GM19452 (cell line): Measurements from ENCODE around the gene HUNK.

Experiments
- ATAC-seq: cut with Tn5 transposase; IDR thresholded peaks from one replicate; pipeline ENCODE4 v1.9.1; 2021; ENCODE audit not compliant: unreplicated experiment

Gene HUNK

GRCh38 chr21:31895077-31895835 is 22.4 kb downstream of the HUNK start:
- ATAC-seq: no peak

- no peak for ATAC-seq
Observed at GRCh38 chr21:31896019-31896418, 23.2 kb downstream of the HUNK start.

- no peak for ATAC-seq
Observed at GRCh38 chr21:31897311-31897710, 24.5 kb downstream of the HUNK start.

GRCh38 chr21:31898933-31899630 is 26.3 kb downstream of the HUNK start:
- no peak for ATAC-seq

- no peak for ATAC-seq
Observed at GRCh38 chr21:31900121-31900895, 27.5 kb downstream of the HUNK start.

GRCh38 chr21:31901315-31901714 is 28.5 kb downstream of the HUNK start:
- no peak for ATAC-seq

- ATAC-seq: no peak
Observed at GRCh38 chr21:31902438-31902837, 29.6 kb downstream of the HUNK start.

GRCh38 chr21:31903896-31904295 is 31.1 kb downstream of the HUNK start:
- ATAC-seq: no peak

GRCh38 chr21:31905503-31906451 is 33.0 kb downstream of the HUNK start:
- no peak for ATAC-seq

GRCh38 chr21:31908106-31909031 is 35.5 kb downstream of the HUNK start:
- no peak for ATAC-seq

- ATAC-seq: no peak
Observed at GRCh38 chr21:31909153-31910073, 36.6 kb downstream of the HUNK start.

- ATAC-seq: no peak
Observed at GRCh38 chr21:31910074-31910470, 37.3 kb downstream of the HUNK start.

- no peak for ATAC-seq
Observed at GRCh38 chr21:31911138-31911907, 38.5 kb downstream of the HUNK start.

- no peak for ATAC-seq
Observed at GRCh38 chr21:31912501-31912900, 39.7 kb downstream of the HUNK start.

GRCh38 chr21:31913182-31913608 is 40.4 kb downstream of the HUNK start:
- ATAC-seq: no peak

GRCh38 chr21:31914472-31914871 is 41.7 kb downstream of the HUNK start:
- ATAC-seq: no peak

GRCh38 chr21:31915566-31915965 is 42.7 kb downstream of the HUNK start:
- ATAC-seq: no peak

- no peak for ATAC-seq
Observed at GRCh38 chr21:31917108-31917507, 44.3 kb downstream of the HUNK start.
